Medulla oblongata (tissue), 1 donor: ENCODE data around the gene TPM2.

Source experiments
- DNase-seq: peaks from one replicate; pipeline ENCODE4 v3.0.0-alpha.2; 2015; ENCODE audit errors: extremely low spot score

TPM2 gene

DNA sequence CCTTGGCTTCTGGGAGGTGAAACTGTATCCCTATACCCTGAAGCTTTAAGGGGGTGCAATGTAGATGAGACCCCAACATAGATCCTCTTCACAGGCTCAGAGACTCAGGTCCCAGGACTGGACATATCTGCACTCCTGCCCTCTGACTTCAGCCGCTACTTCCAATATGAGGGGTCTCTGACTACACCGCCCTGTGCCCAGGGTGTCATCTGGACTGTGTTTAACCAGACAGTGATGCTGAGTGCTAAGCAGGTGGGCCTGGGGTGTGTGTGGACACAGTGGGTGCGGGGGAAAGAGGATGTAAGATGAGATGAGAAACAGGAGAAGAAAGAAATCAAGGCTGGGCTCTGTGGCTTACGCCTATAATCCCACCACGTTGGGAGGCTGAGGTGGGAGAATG, 10.6 kb downstream of the TPM2 start:
- DNase-seq, result no peak

DNA sequence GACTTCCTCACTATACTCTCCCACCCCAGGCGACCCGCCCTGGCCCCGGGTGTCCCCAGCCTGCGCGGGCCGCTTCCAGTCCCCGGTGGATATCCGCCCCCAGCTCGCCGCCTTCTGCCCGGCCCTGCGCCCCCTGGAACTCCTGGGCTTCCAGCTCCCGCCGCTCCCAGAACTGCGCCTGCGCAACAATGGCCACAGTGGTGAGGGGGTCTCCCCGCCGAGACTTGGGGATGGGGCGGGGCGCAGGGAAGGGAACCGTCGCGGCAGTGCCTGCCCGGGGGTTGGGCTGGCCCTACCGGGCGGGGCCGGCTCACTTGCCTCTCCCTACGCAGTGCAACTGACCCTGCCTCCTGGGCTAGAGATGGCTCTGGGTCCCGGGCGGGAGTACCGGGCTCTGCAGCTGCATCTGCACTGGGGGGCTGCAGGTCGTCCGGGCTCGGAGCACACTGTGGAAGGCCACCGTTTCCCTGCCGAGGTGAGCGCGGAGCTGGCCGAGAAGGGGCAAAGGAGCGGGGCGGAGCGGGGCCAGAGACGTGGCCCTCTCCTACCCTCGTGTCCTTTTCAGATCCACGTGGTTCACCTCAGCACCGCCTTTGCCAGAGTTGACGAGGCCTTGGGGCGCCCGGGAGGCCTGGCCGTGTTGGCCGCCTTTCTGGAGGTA, 13.9 kb downstream of the TPM2 start:
- no peak for DNase-seq

DNA sequence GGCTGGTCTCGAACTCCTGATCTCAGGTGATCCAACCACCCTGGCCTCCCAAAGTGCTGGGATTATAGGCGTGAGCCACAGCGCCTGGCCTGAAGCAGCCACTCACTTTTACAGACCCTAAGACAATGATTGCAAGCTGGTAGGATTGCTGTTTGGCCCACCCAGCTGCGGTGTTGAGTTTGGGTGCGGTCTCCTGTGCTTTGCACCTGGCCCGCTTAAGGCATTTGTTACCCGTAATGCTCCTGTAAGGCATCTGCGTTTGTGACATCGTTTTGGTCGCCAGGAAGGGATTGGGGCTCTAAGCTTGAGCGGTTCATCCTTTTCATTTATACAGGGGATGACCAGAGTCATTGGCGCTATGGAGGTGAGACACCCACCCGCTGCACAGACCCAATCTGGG, 14.5 kb downstream of the TPM2 start:
- DNase-seq, result no peak

DNA sequence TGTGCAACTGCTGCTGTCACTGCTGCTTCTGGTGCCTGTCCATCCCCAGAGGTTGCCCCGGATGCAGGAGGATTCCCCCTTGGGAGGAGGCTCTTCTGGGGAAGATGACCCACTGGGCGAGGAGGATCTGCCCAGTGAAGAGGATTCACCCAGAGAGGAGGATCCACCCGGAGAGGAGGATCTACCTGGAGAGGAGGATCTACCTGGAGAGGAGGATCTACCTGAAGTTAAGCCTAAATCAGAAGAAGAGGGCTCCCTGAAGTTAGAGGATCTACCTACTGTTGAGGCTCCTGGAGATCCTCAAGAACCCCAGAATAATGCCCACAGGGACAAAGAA, 15.7 kb downstream of the TPM2 start:
- DNase-seq, result no peak

DNA sequence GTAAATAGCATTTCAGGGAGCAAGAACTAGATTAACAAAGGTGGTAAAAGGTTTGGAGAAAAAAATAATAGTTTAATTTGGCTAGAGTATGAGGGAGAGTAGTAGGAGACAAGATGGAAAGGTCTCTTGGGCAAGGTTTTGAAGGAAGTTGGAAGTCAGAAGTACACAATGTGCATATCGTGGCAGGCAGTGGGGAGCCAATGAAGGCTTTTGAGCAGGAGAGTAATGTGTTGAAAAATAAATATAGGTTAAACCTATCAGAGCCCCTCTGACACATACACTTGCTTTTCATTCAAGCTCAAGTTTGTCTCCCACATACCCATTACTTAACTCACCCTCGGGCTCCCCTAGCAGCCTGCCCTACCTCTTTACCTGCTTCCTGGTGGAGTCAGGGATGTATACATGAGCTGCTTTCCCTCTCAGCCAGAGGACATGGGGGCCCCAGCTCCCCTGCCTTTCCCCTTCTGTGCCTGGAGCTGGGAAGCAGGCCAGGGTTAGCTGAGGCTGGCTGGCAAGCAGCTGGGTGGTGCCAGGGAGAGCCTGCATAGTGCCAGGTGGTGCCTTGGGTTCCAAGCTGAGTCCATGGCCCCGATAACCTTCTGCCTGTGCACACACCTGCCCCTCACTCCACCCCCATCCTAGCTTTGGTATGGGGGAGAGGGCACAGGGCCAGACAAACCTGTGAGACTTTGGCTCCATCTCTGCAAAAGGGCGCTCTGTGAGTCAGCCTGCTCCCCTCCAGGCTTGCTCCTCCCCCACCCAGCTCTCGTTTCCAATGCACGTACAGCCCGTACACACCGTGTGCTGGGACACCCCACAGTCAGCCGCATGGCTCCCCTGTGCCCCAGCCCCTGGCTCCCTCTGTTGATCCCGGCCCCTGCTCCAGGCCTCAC, 16.3 kb downstream of the TPM2 start, which contains the start of gene CA9:
CA9 (plus strand) TSS at position 797 of the 893 bp plus-strand sequence; CDS start at position 829, 32 bp downstream.
- DNase-seq, result peak; percentile 47

DNA sequence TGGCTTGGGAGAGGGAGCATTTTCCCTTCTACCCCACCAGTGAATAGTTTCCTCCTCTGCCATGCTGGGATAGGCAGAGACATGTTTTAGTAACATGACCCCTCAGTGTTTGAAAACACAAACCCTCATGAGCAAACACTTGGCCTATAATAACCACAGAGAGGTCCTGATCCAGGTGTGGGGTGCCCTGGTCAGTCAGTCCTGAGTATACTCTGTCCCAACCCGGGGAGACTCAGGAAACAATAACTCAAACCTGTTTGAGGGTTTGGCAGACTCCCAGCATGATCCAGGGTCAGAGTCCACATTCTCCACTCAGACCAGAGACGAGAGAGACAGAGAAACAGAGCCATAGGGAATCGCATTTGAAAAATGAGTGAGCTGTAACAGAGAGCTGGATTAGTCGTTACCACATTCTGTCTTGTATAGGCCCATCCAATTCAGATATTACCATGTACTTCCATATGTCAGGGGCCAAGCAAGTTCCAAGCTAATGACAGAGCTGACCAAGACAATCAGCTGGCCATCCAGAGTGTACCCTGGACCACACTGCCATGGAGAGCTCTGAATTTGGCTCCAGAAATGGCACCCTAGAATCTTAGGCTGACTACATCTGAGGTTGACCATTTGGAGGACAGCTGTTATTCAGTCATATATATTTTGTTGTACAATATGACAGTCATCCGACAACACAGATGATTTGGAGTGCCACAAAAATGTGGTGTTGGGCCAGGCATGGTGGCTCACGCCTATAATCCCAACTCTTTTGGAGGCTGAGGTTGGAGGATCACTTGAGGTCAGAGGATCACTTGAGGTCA, 20.2 kb downstream of the TPM2 start:
- DNase-seq, result no peak

DNA sequence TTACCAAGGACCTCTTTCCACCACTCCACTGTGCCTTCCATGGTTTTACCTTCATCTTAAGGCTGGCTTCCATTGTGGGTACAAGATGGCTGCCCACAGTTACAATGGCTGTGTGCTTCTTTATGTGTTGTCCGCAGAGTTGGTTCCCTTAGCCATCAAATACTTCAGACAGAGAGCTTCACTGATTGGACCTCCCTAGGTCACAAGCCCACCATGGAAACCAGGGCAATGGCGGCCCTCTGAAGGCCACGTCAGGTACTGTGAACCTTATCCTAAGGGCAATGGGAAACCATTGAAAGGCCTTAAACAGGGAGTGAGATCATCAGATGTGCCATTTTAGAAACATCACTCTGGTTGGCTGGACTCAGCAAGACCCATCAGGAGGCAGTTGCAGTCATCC, 21.8 kb downstream of the TPM2 start:
- DNase-seq, result no peak

DNA sequence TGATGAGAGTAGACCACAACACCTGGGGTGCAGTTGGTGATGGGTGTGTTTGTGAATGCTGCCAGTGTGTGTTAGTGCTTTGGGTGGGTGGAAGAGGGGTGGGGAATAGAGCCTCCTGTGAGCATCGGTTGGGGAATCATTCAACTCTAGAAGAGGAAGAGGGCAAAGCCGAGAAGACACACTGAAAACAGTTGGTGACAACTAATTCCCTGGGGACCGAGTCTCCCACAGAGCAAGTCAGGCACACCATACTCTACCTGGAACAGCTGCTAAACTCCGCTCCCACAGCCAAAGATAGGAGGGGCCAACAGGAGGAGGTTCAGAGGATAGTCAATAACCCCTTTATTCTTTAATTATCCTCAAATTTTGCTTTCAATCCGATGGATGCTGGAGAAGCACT, 23.2 kb downstream of the TPM2 start:
- DNase-seq, result no peak

DNA sequence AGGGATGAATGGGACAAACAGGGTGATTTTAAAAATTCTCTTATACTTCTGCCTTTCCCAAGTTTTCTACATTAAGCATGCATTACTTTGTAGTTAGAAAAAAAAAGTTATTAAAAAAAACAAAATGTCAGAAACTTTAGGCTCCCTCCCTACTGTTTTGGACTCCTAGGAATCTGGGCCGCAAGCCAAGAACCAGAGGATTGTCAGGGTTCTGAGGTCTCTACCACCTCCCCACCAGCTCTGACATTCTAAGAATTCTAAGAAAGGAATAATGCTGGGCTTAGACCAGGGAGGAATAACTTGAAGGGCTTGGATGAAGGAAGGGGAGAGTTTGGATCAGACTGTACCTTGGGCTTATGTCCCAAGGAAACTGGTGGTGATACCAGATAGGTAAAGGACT, 23.7 kb downstream of the TPM2 start:
- no peak for DNase-seq

DNA sequence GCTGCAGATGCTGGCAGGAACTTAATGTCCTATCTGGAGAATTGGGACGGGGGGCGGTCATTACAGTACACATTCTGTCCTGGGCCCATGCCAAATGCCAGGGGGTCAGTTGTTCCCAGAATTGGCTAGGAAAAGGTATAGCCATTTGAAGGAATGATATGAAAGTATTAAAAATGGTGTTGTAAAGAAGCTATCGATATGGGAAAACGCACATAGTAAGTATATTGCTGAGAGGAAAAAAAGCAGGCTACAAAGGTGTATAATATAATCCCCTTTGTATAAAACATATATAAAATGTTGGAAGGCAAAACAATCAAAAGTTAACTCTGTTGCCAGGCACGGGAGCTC, 24.3 kb downstream of the TPM2 start:
- no peak for DNase-seq

DNA sequence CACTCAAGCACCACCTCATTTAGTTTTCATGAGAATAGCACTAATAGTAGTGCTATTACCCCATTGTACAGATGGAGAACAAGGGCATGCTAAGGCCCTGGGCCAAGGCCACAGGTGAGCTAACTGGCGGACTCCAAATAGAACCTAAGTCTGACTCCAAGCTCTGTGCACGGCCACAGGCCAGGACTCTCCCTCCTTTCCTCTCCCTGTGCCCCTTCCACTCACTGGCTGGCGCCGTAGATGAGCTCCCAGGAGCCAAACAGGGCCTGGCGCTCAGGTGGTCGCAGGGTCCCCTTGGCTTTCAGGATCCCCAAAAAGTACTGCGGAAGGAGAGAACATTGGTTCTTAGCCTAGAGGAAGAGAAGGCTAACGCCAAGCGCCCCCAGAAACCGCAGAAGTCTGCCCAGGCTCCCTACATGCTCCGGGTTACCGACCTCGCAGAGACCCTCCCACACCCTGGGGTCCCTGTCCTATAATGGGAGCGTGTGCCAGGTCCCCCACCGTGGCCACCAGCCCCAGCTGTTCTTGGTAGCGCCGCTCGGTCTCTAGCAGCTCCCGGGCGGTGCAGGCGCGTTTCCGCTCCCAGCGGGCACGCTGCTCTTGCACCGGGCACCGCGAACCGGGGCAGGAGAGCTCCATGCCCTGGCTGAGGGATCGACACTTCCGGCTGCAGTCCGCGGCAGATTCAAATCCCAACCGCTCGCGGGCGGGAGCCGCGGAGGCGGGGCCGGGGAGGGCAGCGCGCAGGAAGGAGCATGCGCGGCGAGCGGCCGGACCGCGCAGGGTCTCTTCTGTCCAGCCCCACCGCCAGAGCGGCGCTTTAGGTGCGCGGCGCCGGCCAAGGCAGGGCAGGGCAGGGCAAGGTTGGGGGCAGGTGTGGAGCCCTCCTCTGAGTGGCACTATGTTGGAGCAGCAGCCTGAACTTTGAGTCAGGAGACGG, 24.9 kb downstream of the TPM2 start, which contains the start of gene ARHGEF39:
ARHGEF39 (minus strand) TSS at position 665 of the 940 bp plus-strand sequence; CDS start at position 639, 26 bp downstream.
- peak; percentile 71 for DNase-seq

DNA sequence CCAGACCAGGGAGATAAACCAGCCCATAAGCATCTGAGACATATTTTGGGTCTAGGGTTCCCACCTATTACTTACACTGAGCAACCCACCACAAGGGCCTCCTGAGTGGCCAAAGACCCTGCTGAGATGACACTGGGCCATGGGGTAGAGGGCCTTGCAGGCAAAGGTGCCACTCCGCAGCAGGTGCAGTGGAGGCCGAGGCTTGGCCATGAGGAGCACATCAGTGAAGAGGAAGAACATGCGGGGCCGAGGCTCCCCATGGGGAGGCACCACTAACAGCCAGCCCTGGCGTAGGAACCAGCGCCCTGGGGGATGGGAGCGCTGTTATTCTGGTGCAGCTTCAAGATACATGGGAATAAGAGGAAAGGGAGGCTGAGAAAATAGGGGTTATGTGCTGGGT, 27.3 kb downstream of the TPM2 start:
- no peak for DNase-seq

DNA sequence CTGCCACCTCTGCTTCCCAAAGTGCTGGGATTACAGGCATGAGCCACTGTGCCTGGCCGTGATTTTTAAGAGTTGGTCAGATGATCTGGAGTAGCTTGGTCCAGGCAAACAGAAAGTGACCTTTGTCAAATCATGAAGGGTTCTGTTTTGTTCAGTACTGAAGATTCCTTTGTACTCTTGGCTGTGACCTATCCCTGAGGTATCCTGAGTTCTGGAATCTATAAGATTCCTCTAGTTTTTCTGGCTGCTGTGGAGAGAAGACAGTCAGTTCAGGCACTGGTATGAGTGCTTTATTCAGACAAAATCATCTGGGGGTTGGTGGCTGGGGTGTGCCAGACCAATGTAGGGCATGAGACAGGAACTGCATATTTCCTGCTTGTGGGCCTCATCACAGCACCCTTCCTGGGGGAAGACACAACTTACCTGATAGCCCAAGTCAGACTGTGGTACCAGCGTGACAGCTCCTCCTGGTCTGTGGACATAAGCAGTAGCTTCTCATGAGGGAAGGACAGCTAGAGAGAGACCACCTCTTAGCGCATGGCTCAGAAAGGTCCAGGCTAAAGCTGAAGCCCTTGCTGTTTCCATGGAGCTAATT, 27.9 kb downstream of the TPM2 start:
- DNase-seq, result no peak

DNA sequence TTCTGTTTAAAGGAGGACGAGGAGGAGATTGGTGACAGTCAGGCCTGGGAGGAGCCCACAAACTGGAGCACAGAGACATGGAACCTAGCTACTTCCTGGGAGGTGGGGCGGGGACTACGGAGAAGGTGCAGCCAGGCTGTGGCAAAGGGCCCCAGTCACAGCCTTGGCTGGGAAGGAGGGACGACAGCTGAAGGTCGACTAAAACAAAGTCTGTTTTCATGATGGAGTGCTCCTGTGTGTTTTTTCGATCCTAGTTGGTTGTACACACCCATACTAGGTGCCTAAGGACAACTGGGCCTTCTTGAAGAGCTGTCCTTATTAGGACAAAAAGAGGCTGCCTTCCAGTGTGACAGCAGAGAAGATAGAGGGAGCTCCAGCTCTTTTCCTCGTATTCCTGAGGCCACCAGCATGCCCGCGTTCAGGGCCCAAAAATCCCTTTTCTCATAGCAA, 28.7 kb downstream of the TPM2 start:
- peak; percentile 41 for DNase-seq

DNA sequence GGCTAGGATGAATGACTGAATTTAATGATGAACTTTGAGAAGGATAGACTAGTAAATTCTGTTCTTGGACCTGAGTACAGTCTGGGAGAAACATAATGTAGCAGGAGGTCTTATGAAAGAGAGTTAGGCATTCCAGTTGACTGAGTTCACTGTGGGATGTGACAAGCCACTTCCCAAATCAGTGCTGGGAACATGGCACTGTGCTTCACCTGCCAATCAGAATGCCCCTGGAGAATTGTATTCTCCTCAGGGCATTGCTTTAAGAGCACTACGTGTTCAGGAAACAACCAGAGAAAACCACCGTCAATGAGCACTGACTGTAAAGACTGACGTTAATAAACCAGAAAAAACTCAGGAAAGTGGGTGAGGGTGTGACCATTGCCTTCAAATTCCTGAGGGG, 30.4 kb downstream of the TPM2 start:
- DNase-seq, result no peak

DNA sequence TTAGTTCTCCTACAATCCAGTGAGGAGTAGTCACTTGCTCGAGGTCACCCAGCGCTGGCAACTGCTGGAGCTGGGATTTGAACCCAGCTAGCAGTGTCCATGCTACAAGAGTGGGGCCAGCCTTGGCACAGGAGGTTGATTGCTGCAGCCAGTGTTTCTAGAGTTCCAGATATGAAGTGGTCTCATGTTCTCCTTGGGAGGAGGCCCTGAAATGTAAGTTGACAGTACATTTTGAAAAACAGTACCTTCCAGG, 30.8 kb downstream of the TPM2 start:
- DNase-seq, result no peak

DNA sequence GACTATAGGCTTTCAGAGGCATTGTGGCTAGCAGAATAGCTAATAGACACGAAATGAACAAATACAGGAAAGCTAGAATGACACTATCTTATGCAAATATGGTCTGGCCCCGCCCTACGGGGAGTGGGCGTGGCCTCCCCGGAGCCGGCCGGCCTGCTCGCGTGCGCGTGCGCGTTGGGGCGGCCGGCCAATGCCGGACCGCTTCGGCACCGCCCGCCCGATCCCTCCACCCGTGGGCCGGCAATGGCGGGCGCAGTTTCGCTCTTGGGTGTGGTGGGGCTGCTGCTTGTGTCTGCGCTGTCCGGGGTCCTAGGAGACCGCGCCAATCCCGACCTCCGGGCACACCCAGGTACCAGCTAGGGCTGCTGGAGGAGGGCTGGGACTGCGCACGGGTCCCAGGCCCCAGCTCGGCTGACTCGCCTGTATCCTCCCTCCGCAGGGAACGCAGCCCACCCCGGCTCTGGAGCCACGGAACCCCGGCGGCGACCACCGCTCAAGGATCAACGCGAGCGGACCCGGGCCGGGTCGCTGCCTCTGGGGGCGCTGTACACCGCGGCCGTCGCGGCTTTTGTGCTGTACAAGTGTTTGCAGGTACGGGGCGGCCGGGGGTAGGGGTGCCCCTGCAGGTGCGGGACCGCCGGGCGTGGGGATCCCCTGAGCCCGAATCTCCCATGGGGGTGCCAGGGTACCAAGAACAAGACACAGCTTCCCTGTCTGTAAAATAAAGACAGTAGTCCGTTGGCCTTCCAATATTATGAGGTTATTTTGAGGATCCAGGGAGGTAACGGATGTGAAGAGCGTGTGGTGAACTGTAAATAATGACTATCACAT, 31.4 kb downstream of the TPM2 start, which contains the start of gene CCDC107:
CCDC107 (plus strand) TSS at position 156 of the 831 bp plus-strand sequence; CDS start at position 244, 88 bp downstream.
- DNase-seq, result peak; percentile 96

DNA sequence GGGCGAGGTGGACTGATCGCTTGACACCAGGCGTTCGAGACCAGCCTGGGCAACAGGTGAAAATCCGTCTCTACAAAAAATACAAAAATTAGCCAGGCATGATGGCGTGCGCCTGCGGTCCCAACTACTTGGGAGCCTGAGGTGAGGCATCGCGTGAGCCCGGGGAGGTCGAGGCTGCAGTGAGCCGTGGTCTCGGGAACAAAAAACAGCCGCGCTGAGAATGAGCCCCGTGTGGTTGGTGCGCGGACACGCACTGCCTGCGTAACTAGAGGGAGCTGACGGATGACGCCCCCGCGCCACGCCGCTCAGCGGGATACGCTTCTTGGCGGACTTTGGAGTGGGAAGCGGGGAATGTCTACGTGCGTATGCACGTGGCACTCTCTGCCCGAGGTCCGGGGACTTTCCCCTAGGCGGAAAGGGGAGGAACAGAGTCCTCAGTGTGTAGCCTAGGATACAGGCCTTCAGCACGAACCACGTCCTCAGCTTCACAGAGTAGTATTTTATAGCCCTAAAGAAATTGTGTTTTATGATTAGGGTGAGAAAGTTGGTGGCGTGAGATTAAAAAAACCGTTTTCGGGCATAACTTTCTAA, 32.1 kb downstream of the TPM2 start, which contains the start of gene RMRP:
RMRP (minus strand) TSS at position 474 of the 591 bp plus-strand sequence.
- peak; percentile 99 for DNase-seq

DNA sequence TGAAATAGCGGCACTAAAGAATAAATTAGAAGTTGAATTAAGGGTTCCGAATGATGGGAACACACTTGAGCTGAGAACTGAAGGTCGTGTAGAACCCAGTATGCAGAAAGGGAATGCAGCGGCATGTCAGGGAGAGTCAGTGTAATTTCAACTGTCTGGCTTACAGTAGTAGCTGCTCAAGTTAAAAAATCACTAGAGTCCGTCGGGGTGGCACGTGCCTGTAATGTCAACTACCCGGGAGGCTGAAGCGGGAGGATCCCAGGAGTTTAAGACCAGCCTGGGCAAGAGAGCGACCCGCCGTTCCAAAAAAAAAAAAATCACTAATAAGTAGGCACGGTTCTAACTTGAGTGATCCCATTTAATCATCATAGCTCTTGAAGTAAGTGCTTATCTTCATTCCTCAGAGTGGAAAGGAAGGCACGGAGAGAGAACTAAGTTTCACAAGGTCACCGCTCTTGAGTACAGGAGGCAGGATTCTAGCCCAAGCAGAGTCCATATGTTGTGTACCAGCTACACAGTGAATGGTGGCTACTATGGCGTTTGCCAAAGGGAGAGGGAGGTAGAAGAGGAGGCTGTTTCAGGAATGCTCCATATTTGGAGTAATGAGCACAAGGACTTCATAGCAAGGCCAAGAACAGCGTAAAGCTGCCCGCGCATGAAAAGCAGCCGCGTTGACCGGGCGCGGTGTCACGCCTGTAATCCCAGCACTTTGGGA, 32.7 kb downstream of the TPM2 start:
- DNase-seq, result no peak
